Ishikawa (cell line): ENCODE results near the gene CACNA2D2.

Experiments
- CEBPB ChIP-seq: IDR thresholded peaks from 2 replicates; pipeline ENCODE4 v1.6.1; 2012
- CREB1 ChIP-seq: IDR thresholded peaks from 2 replicates; pipeline ENCODE4 v1.6.1; 2012; ENCODE audit warnings: low read depth
- EGR1 ChIP-seq: IDR thresholded peaks from 2 replicates; pipeline ENCODE4 v1.6.1; 2012
- EP300 ChIP-seq: IDR thresholded peaks from 2 replicates; pipeline ENCODE4 v1.6.1; 2012; ENCODE audit warnings: borderline replicate concordance
- FOXM1 ChIP-seq: IDR thresholded peaks from 2 replicates; pipeline ENCODE4 v1.6.1; 2012; ENCODE audit warnings: low read depth, borderline replicate concordance
- NFIC ChIP-seq: IDR thresholded peaks from 2 replicates; pipeline ENCODE4 v1.6.1; 2012
- RAD21 ChIP-seq: IDR thresholded peaks from 2 replicates; pipeline ENCODE4 v1.6.1; 2012; ENCODE audit warnings: low read depth
- TAF1 ChIP-seq: IDR thresholded peaks from 2 replicates; pipeline ENCODE4 v1.6.1; 2012; ENCODE audit warnings: low read depth, mild to moderate bottlenecking
- TCF12 ChIP-seq: IDR thresholded peaks from 2 replicates; pipeline ENCODE4 v1.6.1; 2012; ENCODE audit warnings: low read depth
- TEAD4 ChIP-seq: IDR thresholded peaks from 2 replicates; pipeline ENCODE4 v1.6.1; 2012
- YY1 ChIP-seq: IDR thresholded peaks from 2 replicates; pipeline ENCODE4 v1.6.1; 2012; ENCODE audit warnings: low read depth
- ZBTB7A ChIP-seq: IDR thresholded peaks from 2 replicates; pipeline ENCODE4 v1.6.1; 2012; ENCODE audit warnings: low read depth
- TF ChIP-seq, protein P1 (sequence below): IDR thresholded peaks from 2 replicates; pipeline ENCODE4 v1.6.1; 2012; ENCODE audit warnings: low read depth, mild to moderate bottlenecking
- TF ChIP-seq, protein P2 (sequence below): IDR thresholded peaks from 2 replicates; pipeline ENCODE4 v1.6.1; 2012
- TF ChIP-seq, protein P3 (sequence below): IDR thresholded peaks from 2 replicates; pipeline ENCODE4 v1.6.1; 2012

CACNA2D2 gene

DNA sequence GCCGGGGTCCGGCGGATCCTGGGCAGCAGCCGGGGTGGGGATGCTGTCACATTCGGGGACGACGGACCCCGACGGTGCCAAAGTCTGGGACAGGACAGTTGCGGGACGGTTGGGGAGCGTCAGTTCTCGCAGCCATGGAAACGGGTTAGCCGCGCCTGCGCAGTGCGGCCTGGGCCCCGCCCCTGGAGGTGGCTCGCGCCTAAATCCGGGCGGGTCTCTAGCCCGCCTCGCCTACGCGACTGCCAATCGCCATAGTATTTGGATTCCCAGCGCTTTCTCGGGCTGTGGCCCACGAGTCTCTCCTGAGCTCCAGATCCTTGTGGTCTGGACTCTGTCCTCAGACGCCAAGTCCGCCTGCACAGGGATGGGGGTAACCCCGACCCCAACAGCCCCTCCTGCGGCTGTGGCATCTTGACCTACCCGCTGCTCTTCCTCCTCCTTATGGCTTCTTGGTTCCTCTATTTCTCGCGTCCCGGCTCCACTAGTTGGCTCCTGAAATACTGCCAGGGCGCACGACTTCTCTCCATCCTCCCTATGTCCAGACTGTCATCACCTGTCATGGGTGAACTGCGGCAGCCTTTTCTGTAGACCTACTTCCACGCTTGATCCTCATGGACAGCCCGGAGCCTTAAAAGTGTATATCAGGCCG is 157.7 kb downstream of the CACNA2D2 start, which contains the start of gene ZMYND10:
Gene ZMYND10, minus strand, starts transcription at position 147 of the 649 bp plus-strand sequence. CDS start 153 bp downstream, outside the sequence.
- TF ChIP-seq, protein P1, sequence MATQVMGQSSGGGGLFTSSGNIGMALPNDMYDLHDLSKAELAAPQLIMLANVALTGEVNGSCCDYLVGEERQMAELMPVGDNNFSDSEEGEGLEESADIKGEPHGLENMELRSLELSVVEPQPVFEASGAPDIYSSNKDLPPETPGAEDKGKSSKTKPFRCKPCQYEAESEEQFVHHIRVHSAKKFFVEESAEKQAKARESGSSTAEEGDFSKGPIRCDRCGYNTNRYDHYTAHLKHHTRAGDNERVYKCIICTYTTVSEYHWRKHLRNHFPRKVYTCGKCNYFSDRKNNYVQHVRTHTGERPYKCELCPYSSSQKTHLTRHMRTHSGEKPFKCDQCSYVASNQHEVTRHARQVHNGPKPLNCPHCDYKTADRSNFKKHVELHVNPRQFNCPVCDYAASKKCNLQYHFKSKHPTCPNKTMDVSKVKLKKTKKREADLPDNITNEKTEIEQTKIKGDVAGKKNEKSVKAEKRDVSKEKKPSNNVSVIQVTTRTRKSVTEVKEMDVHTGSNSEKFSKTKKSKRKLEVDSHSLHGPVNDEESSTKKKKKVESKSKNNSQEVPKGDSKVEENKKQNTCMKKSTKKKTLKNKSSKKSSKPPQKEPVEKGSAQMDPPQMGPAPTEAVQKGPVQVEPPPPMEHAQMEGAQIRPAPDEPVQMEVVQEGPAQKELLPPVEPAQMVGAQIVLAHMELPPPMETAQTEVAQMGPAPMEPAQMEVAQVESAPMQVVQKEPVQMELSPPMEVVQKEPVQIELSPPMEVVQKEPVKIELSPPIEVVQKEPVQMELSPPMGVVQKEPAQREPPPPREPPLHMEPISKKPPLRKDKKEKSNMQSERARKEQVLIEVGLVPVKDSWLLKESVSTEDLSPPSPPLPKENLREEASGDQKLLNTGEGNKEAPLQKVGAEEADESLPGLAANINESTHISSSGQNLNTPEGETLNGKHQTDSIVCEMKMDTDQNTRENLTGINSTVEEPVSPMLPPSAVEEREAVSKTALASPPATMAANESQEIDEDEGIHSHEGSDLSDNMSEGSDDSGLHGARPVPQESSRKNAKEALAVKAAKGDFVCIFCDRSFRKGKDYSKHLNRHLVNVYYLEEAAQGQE: no peak
- TF ChIP-seq TCF12: no peak
- TF ChIP-seq RAD21: no peak
- no peak for TF ChIP-seq FOXM1
- TF ChIP-seq, protein P2, sequence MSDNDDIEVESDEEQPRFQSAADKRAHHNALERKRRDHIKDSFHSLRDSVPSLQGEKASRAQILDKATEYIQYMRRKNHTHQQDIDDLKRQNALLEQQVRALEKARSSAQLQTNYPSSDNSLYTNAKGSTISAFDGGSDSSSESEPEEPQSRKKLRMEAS: no peak
- no peak for TF ChIP-seq EP300
- no peak for TF ChIP-seq CREB1
- no peak for TF ChIP-seq ZBTB7A
- TF ChIP-seq, protein P3, sequence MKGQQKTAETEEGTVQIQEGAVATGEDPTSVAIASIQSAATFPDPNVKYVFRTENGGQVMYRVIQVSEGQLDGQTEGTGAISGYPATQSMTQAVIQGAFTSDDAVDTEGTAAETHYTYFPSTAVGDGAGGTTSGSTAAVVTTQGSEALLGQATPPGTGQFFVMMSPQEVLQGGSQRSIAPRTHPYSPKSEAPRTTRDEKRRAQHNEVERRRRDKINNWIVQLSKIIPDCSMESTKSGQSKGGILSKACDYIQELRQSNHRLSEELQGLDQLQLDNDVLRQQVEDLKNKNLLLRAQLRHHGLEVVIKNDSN: no peak

DNA sequence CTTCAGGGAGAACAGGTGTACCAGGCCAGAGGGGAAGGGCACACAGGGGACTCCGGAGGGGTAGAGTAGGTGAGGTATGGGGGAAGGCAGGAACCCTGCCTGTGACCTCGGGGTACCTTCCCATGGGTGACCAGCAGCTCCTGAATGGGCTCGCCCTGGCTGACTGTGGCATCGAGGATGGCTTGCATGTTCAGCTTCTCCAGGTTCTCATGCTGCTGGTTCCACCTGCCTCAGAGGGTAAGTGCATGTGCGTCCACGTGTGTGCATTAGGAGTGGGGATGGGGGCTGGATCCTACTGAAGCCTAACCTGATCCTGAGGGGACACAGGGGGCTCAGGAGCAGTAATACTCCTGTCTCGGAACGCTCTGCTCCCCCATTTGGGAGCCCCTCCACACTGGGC is 158.4 kb downstream of the CACNA2D2 start:
- no peak for TF ChIP-seq EGR1
- TF ChIP-seq, protein P2: no peak
- TF ChIP-seq FOXM1: no peak
- TF ChIP-seq, protein P3: no peak
- no peak for TF ChIP-seq CREB1
- TF ChIP-seq YY1: no peak
- TF ChIP-seq RAD21: no peak
- TF ChIP-seq TAF1: no peak
- TF ChIP-seq CEBPB: no peak

DNA sequence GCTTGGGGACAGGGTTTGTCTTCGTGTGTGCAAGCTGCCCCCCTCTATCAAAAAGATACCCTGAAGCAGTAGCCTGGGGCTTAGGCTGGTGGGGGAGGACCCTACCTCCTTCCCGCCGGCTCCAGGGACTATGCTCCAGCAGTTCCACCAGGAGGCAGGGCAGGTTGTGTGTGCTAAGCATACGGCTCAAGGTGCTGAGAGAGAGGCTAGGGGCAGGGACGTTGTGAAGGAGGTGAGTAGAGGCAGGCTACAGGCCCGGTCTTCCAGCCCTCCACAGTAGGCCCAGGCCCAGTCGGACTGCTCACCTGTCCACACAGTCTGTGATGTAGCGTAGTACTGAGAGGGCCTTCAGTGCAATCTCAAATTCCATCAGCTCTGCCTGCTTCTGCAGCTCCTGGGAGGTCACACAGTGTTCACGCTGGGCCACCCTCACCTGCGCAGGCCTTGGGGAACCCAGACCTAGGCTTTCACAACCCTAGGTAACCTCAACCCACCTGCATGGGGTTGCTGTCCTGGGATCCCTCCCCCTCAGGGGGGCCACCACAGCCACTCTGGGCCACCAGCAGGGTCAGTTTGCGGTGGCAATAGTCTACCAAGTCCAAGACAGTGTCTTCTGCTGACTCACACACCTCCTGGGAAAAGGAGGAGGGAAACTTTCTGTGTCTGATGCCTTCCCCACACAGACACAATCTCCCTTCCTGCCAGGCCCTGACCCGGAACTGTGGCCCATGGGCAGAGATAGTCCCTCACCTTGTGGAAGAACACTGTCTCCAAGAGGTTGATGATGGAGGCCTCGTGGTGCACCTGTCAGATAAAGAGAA is 160.4 kb downstream of the CACNA2D2 start:
- TF ChIP-seq, protein P2: no peak
- no peak for TF ChIP-seq RAD21
- TF ChIP-seq, protein P3: no peak
- TF ChIP-seq EP300: no peak
- no peak for TF ChIP-seq CREB1
- no peak for TF ChIP-seq YY1

DNA sequence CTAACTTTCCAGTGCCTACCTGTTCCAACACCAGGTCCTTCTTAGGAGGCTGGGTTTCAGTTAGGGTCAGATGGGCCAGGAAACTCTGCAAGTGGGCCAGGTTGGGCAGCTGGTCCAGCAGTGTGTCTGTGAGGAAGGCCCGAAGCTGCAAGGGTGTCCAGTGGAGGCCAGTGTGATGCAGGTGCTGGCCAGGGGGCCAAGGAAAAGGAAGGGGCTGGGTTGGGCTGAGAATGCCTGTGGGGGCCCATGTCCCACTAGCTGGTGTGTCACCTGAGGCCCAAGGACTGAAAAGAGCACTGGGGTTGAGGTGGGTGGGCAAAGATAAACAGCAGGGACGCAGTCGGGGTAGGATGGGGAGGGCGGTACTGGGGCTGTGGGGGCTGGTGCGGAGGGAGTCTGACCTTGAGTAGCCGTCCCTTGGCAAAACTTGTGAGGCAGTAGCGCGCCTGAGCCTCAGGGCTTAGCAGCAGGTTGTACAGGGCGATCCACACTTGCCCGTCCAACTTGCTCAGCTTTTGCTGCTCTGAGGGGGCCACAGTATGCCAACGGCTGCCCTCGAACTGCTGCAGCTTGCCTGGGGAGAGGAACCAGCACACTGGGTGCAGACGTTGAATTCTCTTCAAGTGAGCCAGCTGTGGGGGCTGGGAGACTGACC is 161.3 kb downstream of the CACNA2D2 start:
- no peak for TF ChIP-seq CREB1
- TF ChIP-seq NFIC: no peak
- TF ChIP-seq CEBPB: no peak

DNA sequence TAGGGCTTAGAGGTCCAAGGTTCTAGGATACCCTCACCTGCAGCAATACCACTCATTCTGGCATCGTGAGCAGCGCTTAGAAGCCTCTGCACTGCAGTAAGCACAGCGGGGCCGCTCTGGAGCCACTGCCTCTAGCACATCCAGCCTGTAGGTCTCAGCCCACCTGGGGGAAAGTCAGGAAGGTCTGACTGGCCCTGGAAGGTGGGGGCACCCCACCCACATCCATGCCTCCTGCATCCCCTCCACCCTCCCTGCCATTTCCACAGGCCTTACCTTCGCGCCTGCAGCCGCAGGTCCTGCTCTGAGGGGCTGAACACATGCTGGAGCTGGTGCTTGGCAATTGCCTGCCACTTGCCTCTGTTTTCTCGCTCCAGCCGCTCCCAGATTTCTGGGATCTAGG is 161.9 kb downstream of the CACNA2D2 start:
- TF ChIP-seq YY1 (no peak), TEAD4 (no peak), CEBPB (no peak), ZBTB7A (no peak), CREB1 (no peak), NFIC (no peak), TCF12 (no peak), EP300 (no peak), FOXM1 (no peak), EGR1 (no peak), RAD21 (no peak), TAF1 (no peak)
- TF ChIP-seq, protein P1: no peak
- TF ChIP-seq, protein P3: no peak
- TF ChIP-seq, protein P2: no peak
